Measurements from ENCODE around the gene C2orf69.
A peak's percentile ranks its signal among the peaks of the same experiment; 100 is the strongest.
"Not testable (repeated sequence)": the region's sequence is repeated elsewhere in the genome, so short reads cannot be mapped to it uniquely, and the experiment has no call there.

C2orf69 gene, protein sequence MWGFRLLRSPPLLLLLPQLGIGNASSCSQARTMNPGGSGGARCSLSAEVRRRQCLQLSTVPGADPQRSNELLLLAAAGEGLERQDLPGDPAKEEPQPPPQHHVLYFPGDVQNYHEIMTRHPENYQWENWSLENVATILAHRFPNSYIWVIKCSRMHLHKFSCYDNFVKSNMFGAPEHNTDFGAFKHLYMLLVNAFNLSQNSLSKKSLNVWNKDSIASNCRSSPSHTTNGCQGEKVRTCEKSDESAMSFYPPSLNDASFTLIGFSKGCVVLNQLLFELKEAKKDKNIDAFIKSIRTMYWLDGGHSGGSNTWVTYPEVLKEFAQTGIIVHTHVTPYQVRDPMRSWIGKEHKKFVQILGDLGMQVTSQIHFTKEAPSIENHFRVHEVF

GRCh38 chr2:199911052-199911876, at the start of gene C2orf69:
TSS of gene C2orf69 (plus strand) at chr2:199911293. CDS start at chr2:199911439, 146 bp downstream.
- peak; percentile 98 for DNase-seq

DNA sequence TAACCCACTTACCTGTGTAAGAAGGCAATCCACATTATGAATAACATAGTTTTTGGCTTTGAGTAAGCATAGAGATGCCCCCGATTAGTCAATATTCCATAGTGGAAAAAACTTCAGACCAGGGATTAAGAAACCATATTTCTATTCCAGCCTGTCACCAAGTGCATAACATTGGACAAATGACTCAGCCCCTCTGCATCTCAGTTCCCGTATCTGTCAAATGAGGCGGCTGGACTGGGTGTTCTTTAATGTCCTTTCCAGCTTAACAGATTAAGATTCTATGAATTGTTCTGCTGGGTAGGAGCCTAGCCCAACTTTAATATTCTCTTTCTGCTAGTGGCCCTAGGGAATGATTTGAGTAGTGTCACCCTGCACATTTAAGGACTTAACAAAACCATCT, 48.3 kb upstream of the C2orf69 start:
- no peak for DNase-seq

DNA sequence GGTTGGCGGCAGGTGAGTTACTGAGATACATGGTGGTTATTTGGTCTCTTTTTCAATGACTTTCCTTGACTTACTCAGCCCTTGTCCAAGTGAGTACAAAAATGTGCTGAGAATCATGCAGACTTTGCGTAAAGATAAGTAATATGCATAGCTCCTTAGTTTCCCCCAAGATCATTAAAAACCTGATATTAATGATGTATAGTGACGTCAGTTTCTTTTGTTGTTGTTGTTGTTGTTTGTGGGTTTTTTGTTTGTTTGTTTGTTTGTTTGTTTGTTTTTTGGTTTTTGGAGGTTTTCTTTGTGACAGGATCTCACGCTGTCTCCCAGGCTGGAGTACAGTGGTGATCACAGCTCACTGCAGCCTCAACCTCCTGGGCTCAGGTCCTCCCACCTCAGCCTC, 45.2 kb upstream of the C2orf69 start:
- no peak for DNase-seq

DNA sequence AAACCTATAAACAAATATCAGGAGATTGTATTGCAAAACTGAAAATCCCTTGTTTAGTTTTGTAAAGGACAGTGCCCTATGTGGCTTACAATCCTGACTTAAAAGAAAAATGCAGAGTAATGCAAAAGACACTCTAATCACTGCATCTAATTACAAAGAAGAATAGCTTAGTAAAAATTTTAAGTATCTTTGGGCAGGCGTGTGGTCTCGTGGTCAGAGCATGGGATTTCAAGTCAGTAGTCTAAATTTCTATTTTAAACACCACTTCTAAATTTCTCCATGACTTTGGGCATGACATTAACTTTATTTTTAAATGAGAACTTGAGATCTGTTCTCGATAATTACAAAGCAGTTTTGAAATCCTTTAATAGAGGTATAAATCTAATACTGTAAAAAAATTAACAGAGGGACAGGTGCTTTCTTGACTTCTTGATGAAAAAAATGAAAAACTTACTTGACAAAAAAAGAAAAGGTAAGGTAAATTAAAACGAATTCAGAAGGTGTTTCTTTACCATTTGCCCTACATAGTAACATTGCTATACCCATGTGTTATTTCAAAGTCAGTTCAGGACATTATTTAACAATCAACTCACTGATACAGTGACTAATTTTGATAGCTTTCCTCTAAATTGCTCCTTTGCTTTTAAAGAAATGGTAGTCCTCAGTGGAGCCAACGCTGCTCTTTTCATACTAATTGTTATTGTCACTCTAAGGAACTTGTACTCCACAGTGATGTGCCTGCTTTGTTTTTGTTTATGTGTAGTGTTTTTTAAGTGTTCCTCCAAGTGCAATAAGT, 42.5 kb upstream of the C2orf69 start:
- DNase-seq: no peak

DNA sequence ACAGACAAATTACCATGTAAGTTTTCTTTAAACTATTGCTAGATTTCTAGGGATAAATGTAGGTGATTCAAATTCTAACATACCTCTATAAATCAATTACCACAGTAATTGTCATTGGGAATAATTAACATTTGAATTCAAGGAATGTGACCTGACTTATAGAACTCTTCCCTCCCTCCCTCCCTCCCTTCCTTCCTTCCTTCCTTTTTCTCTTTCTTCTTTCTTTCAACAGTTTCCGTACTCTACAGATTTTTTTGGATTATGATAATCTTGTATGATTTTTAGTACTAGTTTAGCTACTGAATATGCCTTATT, 41.9 kb upstream of the C2orf69 start:
- no peak for DNase-seq

DNA sequence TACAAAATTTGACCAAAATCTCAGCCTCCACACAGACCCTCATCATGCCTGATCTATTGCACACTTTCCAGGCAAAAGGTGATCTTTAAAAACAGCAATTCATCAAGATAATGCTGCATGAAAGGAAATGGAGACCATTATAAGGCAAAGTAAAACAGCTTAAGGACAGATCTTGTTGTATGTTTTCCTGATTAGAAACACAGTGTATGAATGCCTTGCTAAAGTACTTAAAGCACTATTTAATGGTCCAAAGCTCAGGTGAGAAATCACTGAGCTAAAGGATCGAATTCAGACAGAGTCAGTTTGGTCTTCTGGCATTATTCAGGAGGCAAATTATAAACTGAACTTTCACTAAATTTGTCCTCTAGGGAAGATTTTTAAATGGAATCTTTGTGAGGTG, 41.4 kb upstream of the C2orf69 start:
- no peak for DNase-seq

DNA sequence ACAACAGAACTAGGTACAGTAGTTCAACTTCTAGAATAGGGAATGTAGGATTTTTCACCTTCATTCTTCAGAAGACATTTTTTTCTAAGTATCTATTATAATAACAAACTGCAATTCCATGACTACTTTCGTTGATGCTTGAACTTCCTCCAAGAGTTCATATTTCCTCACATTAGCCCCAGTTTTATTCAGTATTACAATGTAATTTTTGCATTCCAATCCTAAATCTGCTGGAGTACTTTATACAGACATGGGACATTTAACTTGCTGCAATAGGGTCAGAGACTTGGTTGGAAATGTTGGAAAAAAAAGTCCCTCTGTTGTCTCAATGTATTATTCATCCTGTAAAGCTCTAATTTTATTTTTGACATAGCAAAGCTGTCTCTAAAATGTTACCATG, 40.5 kb upstream of the C2orf69 start:
- no peak for DNase-seq

GRCh38 chr2:199874209-199874608, 36.9 kb upstream of the C2orf69 start:
- no peak for DNase-seq

GRCh38 chr2:199875400-199875799, 35.7 kb upstream of the C2orf69 start:
- no peak for DNase-seq

GRCh38 chr2:199882667-199883066, 28.4 kb upstream of the C2orf69 start:
- DNase-seq: no peak

GRCh38 chr2:199883474-199884212, 27.4 kb upstream of the C2orf69 start:
- DNase-seq: no peak

DNA sequence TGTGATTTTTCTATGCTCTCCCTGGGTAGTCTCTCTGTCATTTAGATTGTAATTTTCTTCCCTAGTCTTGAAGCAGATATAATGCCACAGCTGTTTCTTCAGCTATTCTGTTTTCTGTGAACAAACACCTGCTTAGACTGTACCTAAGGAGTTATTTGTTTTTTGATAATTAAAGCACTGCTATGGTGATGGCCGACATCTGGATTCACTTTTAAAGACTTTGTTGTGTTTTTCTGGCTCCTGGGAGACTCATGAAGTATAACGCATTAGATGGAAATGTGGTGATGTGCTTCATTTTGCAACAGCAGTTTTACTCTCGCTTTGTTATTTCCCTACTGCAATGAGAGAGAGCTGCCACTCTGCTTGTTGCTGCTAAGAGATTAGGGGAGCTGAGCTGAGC, 15.7 kb upstream of the C2orf69 start:
- DNase-seq: no peak

DNA sequence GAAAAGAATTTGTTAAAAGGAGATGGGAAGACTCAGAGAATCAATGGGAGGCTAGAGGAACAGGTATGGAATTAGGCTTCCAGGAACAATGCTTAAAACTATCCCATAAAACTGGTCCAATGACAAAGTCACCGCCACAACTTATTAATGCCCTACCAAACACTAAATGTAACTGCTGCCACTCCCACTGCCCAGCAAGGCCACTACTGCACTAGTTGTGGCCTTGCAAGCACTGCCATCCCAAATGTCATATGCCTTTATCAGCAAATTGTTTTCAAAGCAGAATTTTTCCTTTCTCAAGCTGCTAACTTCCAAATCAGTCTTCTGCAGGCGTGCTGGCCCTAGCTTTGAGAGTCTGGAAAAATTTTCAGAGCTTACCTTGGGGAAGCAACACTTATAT, 14.5 kb upstream of the C2orf69 start:
- DNase-seq: no peak

DNA sequence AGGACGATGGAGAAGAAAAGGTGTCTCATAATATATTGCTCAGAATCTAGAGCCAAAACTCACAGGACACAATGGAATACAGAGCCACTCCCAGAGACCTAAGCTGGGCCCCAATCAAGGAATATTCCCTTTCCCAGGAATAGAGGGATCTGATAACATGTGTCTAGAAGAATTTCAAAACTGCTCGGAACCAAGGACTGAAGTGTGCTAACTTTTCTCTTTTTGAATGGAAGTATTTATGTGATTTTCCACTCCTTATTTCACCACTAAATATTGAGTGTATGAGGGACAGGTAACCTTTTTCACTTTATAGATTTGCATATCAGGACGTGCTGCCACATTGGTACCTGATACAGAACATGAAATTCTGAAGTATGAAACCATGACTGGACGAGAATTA, 9.2 kb upstream of the C2orf69 start:
- DNase-seq: no peak

DNA sequence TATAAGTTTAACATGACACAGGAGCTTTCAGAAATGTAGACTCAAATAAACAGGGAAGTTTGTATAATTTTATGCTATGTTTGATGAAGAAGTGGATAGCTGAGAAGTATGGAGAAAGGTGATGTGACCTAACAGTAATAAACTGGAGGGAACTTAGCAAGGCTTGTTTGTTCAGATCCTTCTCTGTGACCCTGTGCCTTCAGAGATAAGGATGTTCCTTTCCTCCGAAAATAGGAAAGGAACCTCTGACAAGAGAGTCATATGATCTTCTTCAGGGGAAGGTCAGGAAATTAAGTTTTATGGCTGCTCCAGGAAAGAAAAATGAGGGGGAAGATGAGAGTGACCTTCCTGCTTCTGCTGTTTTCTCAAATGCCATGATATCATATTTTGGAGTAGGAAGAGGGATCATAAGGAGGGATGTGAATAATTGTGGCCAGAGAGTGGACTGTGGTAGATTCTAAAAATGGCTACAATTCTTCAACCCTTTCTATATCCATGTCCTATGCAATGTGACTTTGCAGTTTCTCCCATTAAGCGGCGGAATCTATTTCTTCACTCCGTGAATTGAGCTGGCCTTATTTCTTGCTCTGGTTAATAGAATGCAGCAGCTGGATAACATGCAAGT, 8.5 kb upstream of the C2orf69 start:
- no peak for DNase-seq

GRCh38 chr2:199903111-199903510, 8.0 kb upstream of the C2orf69 start:
- no peak for DNase-seq

- DNase-seq: no peak
Observed at GRCh38 chr2:199907008-199907714, 3.9 kb upstream of the C2orf69 start.

DNA sequence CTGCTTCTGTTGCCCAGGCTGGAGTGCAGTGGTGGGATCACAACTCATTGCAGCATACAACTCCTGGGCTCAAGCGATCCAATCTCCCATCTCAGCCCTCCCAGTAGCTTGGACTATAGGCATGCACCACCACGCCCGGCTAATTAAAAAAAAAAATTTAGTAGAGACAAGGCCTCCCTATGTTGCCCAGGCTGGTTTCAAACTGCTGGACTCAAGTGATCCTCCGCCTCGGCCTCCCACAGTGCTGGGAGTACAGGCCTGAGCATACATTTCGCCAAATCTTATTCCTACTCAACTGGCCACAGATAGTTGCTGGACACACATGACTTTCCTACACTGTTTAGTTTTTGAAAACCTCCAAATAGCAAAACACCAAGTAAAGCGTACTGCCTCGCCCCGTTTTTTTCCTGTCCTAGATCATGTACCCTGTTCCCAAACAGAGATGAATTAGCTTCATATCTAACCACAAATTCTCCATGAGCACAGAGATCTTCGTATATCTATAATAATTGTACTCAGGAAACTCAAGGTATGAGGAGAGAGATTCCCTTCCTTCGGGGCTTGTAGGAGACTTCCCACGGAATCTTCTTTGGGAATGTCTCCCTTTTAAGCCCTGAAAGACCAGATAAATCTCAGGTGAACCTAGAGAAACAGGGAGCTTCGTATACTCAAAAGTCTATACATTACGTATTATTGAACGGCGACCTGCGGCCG, 598 bp upstream of the C2orf69 start:
- no peak for DNase-seq

GRCh38 chr2:199911877-199912161, 726 bp downstream of the C2orf69 start:
- no peak for DNase-seq

- not testable (repeated sequence) for DNase-seq
Observed at GRCh38 chr2:199912553-199913114, 1.5 kb downstream of the C2orf69 start.

Measured in femur (tissue), 1 donor.